GM23248 (cell line): ENCODE results near the gene DPY30.

ENCODE experiments used
- EZH2 ChIP-seq: fragments of 200-600 bp; sonication (generic); IDR thresholded peaks from 2 replicates; pipeline ENCODE4 v1.6.1; 2018; ENCODE audit warnings: antibody characterized with exemption, mild to moderate bottlenecking; ENCODE audit not compliant: insufficient read depth, poor library complexity, severe bottlenecking
- EZH2phosphoT487 ChIP-seq: fragments of 200-600 bp; sonication (generic); IDR thresholded peaks from 2 replicates; pipeline ENCODE4 v1.6.1; 2018; ENCODE audit warnings: antibody characterized with exemption, moderate library complexity, mild to moderate bottlenecking, low read depth; ENCODE audit not compliant: insufficient read depth

GRCh38 chr2:32011485-32011960 lies 28.1 kb downstream of the DPY30 start:
- TF ChIP-seq EZH2phosphoT487 (no peak), EZH2 (no peak)
